Activated T-helper 1 cell treated with anti-CD3 and anti-CD28 coated beads, Interleukin-12 subunit alpha, Interleukin-12 subunit beta, Interleukin-2, Interleukin-4 antibody, amounts not matched to agents 30 ng/mL and 10 ng/mL and 1 ng/mL, durations not matched to agents 14 hours and 24 hours and 36 hours (primary cell): Measurements from ENCODE around the gene COG6. TPM values are rescaled to one million over a fixed set of nuclear protein-coding genes. Genes with fewer than 3 reads are reported as not detected.

ENCODE experiments used
- DNase-seq: peaks from one replicate; pipeline ENCODE4 v3.0.0; 2021; ENCODE audit warnings: low spot score
- H3K27ac Mint-ChIP-seq: one replicate; pipeline ENCODE4 v1.8.0; 2021; ENCODE audit warnings: mild to moderate bottlenecking, mixed read lengths
- H3K27me3 Mint-ChIP-seq: one replicate; pipeline ENCODE4 v1.8.0; 2022; ENCODE audit warnings: mild to moderate bottlenecking, moderate library complexity, mixed read lengths; ENCODE audit not compliant: insufficient read depth
- H3K36me3 Mint-ChIP-seq: one replicate; pipeline ENCODE4 v1.8.0; 2021; ENCODE audit warnings: low read depth, mixed read lengths
- H3K4me1 Mint-ChIP-seq: one replicate; pipeline ENCODE4 v1.8.0; 2021; ENCODE audit warnings: low read depth, mixed read lengths
- H3K4me3 Mint-ChIP-seq: one replicate; pipeline ENCODE4 v1.8.0; 2021; ENCODE audit warnings: mild to moderate bottlenecking, moderate library complexity, mixed read lengths
- H3K9me3 Mint-ChIP-seq: one replicate; pipeline ENCODE4 v1.8.0; 2021; ENCODE audit warnings: mixed read lengths
- intact Hi-C: fragments of 100-400 bp; cut with micrococcal nuclease; formaldehyde crosslinking; loops from one replicate; pipeline ENCODE4 v1.15.1; 2024
- total RNA-seq: library from RNA; stranded (reverse); gene quantifications from 2 replicates; pipeline ENCODE4 v1.2.3, GENCODE V29; 2022

Gene COG6
- total RNA-seq, 1 donor from 2014 or later: 31.8 TPM

DNA sequence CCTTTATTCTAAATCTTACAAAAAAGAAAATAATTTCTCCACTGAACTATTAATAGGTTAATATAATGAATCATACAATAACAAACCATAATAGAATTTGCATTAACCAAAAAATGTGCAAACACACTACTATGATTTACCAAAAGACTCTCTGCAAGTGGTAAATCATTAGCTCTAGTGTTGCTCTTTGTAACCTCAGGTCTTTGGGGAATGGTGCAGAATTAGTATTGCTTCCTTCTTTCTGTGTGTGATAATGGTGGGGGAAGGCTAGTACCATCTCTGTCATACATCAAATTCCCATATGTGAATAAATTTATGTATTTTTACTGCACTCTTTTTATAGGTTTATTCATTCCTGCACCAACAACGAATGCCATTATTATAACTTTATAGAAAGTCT is 105.1 kb downstream of the COG6 start:
- Mint-ChIP-seq H3K4me1 (no peaks in the 10 kb centered on the region), H3K9me3 (no peaks in the 10 kb centered on the region), H3K36me3 (no peaks in the 10 kb centered on the region), H3K27me3 (no peaks in the 10 kb centered on the region), H3K4me3 (no peak overlapping the region), H3K27ac (no peak overlapping the region)
- DNase-seq: no peak
- intact Hi-C loops: no loop called here

DNA sequence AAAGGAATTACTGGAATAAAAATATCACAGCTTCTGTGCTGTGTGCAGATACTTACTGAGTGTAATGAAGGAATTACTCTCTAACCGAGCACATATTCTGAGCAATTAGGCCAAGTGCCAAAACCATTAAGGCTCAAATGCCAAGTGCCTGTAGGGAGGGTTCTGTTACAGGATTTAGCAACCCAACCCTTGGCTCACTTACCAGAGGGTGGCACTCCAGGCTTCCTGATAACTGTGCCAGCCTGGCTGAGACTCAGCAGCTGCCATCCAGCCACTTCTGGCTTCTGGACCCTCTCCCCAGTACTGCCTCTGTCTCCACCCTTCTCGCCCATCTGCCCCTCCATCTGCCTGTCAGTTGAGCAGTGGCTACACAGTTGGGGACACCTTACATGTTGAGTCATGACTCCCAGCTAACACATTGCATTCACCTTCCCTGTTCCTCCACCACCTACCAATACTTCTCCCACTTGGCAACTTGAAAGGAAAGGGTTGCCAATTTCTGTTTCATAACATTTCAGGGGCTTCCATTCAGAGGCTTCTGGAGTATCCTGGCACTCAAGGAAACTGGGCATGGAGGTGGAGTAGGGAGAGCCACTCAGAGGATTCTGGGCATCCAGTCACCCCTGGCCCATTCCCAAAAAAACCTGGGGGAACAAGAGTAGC is 110.5 kb downstream of the COG6 start:
- Mint-ChIP-seq H3K27ac (no peak overlapping the region), H3K4me3 (no peak overlapping the region), H3K9me3 (no peaks in the 10 kb centered on the region), H3K27me3 (no peaks in the 10 kb centered on the region), H3K36me3 (no peaks in the 10 kb centered on the region), H3K4me1 (no peaks in the 10 kb centered on the region)
- DNase-seq: no peak
- intact Hi-C loops: loop anchor here (1.0 kb wide), 1 partner anchor 917 kb away; no protein-coding TSS in a partner anchor

DNA sequence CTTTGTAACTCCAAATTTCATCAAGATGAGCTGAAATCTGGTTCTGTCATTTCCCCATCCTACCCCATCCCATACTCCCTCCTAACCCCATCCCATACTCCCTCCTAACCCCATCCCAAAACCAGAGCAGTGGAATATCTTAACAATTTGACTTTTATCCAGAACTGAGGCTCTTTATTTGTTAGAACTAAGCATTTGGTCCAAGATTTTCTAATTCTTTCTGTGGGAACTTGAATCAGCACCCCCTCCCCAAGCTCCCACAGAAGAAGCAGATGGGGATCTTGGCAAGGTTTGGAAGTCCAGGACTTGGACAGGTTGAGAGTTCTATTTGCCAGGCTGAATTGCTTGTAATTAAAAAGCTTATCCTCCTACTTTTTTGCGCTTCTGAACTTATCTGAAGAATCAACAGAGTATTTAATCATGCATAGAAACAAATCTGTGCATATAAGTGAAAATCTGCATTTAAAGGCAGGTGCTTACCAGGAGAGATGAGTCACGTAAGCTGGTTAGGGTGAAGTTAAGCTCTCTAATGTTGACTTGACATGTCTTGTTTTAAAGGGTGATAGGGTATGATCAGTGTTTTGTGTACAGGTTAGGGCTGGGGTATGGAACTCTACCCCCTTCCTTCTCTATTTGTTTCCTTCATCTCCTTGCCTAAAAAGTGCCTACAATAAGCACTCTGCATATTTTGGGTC is 111.1 kb downstream of the COG6 start:
- H3K27me3 Mint-ChIP-seq: no peaks in the 10 kb centered on the region
- H3K27ac Mint-ChIP-seq: no peak overlapping the region
- H3K36me3 Mint-ChIP-seq: no peaks in the 10 kb centered on the region
- no peak for DNase-seq
- intact Hi-C loops: loop anchor here (1.0 kb wide), 1 partner anchor 917 kb away; no protein-coding TSS in a partner anchor
- H3K9me3 Mint-ChIP-seq: no peaks in the 10 kb centered on the region
- no peaks in the 10 kb centered on the region for H3K4me1 Mint-ChIP-seq
- H3K4me3 Mint-ChIP-seq: no peak overlapping the region

DNA sequence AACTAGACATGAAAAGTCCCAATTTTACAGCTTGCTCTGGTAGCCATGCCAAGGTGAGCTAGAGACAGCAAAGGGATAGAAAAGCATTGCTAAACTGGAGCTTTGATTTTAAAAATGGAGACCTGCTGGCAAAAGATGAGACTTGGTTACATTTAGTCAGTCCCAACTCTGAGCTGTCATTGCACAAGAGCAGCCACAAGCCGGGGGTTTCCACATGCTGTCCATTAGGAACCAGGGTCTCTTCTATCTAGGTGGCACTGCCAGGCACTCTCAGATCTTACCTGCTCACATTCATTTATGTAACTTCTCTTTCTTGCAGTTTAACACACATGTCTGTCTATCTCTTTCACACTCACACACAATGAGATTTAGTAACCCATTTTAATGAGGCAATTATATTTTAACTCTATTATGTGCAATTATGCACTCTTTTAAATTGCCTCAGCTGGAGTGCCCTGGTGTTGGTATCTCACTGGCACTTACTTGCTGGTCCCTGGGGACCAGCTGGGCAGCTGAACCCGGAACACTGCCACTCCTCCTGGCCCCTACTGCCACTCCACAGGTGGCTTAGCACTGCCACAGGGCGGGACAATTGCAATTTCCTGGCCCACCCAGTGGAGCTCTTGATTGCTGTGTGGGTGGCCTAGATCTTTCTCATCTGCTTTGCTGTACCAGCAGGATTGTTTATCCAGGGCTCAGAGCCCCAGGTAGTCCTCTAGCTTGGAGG is 112.5 kb downstream of the COG6 start:
- H3K4me3 Mint-ChIP-seq: no peak overlapping the region
- no peaks in the 10 kb centered on the region for H3K36me3 Mint-ChIP-seq
- no peak overlapping the region for H3K27ac Mint-ChIP-seq
- intact Hi-C loops: no loop called here
- no peak for DNase-seq
- H3K27me3 Mint-ChIP-seq: no peaks in the 10 kb centered on the region
- no peaks in the 10 kb centered on the region for H3K9me3 Mint-ChIP-seq
- no peaks in the 10 kb centered on the region for H3K4me1 Mint-ChIP-seq

DNA sequence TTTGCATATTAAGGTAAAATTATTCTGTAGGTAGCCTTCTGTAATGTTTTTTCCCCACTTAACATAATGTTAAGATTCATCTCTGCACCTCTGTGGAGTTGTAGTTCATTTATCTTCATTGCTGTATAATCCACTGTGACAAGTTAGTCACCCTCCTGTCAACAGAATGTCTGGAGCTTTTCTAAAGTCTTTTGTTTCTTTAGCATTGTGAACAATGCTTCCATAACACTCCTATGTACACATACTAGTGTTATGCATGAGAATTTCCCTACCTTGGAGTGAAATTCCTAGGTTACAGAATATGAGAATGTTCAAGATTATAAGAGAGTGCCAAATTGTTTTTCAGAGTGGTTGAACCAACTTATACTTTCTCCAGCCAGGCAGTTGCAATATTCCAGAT is 113.5 kb downstream of the COG6 start:
- Mint-ChIP-seq H3K27me3 (no peaks in the 10 kb centered on the region), H3K4me3 (no peak overlapping the region), H3K36me3 (no peaks in the 10 kb centered on the region), H3K9me3 (no peaks in the 10 kb centered on the region), H3K27ac (no peak overlapping the region), H3K4me1 (no peaks in the 10 kb centered on the region)
- intact Hi-C loops: no loop called here
- DNase-seq: no peak

DNA sequence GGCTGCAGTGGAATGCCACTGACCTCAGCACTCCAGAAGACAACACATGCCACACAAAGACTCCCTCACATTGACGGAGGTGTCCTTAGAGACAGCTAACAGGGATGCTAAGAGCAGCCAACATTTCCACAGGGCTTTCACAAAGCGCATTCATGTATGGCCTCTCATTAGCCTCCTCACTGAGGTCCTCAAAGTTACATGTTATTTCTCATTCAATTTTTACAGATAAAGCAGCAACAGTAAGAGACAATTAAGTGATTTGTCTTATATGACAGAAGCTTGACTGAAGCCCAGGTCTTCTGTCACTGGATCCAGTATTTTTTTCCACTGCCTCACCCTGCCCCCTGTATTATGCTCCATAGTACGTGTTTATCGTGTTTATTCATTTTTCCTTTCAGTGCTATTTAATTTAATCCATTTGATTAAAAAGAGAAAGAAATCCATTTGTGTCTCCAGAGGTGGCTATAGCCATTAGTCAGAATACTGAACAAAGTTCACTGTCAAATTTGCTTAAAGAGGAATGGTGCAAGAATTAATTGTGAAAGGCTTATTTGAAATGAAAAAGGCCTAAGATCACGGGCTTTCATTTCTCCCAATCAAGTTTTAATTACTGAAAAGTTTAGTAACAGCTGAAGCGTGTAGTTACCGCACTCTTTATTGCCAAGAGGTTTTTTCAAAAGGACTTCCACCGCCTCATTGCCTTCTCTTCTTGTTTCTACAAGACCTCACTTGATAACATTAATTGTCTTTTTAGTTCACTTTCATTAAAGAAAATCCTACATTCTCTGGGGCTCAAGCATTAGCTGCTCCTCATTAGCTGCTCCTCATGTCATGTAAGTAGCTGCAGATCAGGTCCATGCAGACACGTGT is 115.0 kb downstream of the COG6 start:
- H3K4me1 Mint-ChIP-seq: no peaks in the 10 kb centered on the region
- DNase-seq: no peak
- intact Hi-C loops: loop anchor here (10.0 kb wide), 1 partner anchor 1426 kb away; the partner anchor contains the start of gene UFM1
- H3K36me3 Mint-ChIP-seq: no peaks in the 10 kb centered on the region
- no peak overlapping the region for H3K27ac Mint-ChIP-seq
- no peaks in the 10 kb centered on the region for H3K27me3 Mint-ChIP-seq
- H3K4me3 Mint-ChIP-seq: no peak overlapping the region
- no peaks in the 10 kb centered on the region for H3K9me3 Mint-ChIP-seq

DNA sequence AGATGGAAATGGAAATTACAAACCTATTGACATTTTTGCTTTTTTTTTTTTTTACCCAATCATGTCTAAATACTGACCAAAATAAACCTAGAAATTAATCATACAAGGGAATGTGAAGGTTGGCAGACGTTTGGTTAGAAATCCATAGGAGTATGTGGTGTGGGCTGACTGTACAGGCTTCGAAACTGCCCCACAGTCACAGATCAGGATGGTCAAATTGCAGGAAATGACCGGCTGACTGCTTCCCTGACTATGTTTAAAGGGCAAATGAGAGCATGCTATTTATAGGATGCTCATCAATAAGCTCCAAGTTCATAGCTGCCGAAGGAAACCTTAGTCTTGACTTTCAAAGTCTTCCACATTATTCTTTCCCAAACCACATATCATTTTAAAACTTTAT is 118.4 kb downstream of the COG6 start:
- intact Hi-C loops: loop anchor here (10.0 kb wide), 1 partner anchor 1429 kb away; the partner anchor contains the start of gene UFM1

DNA sequence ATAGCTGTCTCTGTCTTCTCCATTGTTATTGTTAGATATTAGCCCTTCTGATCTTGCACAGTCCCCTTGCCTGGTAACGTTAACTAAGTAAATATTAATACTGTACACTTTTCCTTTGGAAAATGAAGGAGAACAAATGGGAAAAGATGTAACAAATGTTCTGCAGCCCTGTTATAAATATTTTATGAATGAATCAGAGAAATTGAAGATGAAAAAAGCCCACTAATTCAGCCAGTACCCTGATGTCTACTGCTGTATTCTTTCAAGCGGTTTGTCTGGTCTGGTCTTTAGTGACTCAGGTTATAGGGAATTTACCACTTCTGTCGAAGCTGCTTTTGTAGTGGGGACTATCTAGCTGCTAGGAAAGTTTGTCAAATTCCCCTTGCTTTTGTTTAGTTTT is 121.0 kb downstream of the COG6 start:
- H3K27ac Mint-ChIP-seq: peak overlapping the region; percentile 91
- H3K4me1 Mint-ChIP-seq: peaks cover 43% of the 10 kb centered on the region
- H3K36me3 Mint-ChIP-seq: peaks cover 4% of the 10 kb centered on the region
- peaks cover 18% of the 10 kb centered on the region for H3K9me3 Mint-ChIP-seq
- intact Hi-C loops: loop anchor here (1.0 to 10.0 kb wide), 15 partner anchors 46 to 1432 kb away; partner anchors contain the start of gene UFM1
- H3K27me3 Mint-ChIP-seq: no peaks in the 10 kb centered on the region
- peak overlapping the region; percentile 3 for H3K4me3 Mint-ChIP-seq
- no peak for DNase-seq

More for the DNA sequence above, 118.4 kb downstream of the COG6 start:
- H3K27me3 Mint-ChIP-seq: no peaks in the 10 kb centered on the region
- H3K9me3 Mint-ChIP-seq: peaks cover 18% of the 10 kb centered on the region
- no peak overlapping the region for H3K27ac Mint-ChIP-seq
- no peak for DNase-seq
- H3K4me3 Mint-ChIP-seq: no peak overlapping the region
- peaks cover 4% of the 10 kb centered on the region for H3K36me3 Mint-ChIP-seq
- H3K4me1 Mint-ChIP-seq: peaks cover 31% of the 10 kb centered on the region

DNA sequence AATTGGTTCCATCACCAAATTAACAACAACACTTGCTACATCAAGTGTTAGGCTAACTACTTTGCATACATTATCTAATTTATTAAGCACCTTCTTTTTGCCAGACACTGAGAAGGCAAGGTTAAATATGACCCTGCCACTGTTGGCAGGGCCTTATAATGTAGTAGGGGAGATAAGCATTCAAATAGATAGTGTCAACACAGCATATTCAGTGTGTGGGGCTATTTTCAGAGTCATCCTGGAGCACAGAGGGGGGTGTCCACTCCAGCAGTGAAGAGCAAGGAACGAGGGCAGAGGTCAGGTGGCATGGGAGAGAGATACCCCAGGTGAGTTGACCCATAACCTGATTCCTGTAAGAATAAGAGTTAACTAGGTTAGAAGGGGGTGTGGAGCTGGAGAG is 121.6 kb downstream of the COG6 start:
- Mint-ChIP-seq H3K4me3 (peak overlapping the region; percentile 45), H3K27ac (peak overlapping the region; percentile 91), H3K4me1 (peaks cover 46% of the 10 kb centered on the region), H3K27me3 (no peaks in the 10 kb centered on the region), H3K9me3 (peaks cover 18% of the 10 kb centered on the region), H3K36me3 (peaks cover 4% of the 10 kb centered on the region)
- intact Hi-C loops: loop anchor here (1.0 to 10.0 kb wide), 20 partner anchors 10 to 1432 kb away; partner anchors contain the start of gene UFM1
- DNase-seq: no peak

DNA sequence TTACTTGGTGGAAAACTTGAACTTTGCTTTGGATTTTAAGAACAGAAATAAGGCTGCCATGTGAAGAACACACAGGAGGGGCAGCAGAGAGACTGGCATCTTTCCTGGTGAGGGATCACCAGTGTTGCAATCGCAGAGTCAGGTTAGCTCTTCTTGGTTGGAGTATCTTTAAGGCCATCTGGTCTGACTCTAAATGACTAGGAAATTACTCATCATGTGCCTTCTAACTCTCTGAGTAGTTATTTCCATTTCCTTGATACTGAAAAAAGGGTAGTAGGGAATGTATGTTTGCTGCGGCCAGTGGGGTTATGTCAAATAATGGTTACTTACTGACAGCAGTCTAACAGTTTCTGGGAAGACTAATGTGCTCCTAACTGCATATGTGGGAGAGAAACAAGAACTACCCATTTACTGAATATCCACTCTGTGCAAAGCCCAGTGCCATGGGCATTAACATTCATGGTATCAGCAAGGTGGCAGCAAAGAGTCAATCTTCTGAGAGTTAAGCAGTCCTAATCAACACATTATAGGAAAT is 122.1 kb downstream of the COG6 start:
- peak overlapping the region; percentile 45 for H3K4me3 Mint-ChIP-seq
- H3K27ac Mint-ChIP-seq: peak overlapping the region; percentile 91
- peak; percentile 16 for DNase-seq
- intact Hi-C loops: loop anchor here (1.0 to 10.0 kb wide), 21 partner anchors 10 to 1433 kb away; partner anchors contain the start of gene UFM1
- H3K4me1 Mint-ChIP-seq: peaks cover 50% of the 10 kb centered on the region
- H3K36me3 Mint-ChIP-seq: peaks cover 4% of the 10 kb centered on the region
- no peaks in the 10 kb centered on the region for H3K27me3 Mint-ChIP-seq
- H3K9me3 Mint-ChIP-seq: peaks cover 18% of the 10 kb centered on the region

DNA sequence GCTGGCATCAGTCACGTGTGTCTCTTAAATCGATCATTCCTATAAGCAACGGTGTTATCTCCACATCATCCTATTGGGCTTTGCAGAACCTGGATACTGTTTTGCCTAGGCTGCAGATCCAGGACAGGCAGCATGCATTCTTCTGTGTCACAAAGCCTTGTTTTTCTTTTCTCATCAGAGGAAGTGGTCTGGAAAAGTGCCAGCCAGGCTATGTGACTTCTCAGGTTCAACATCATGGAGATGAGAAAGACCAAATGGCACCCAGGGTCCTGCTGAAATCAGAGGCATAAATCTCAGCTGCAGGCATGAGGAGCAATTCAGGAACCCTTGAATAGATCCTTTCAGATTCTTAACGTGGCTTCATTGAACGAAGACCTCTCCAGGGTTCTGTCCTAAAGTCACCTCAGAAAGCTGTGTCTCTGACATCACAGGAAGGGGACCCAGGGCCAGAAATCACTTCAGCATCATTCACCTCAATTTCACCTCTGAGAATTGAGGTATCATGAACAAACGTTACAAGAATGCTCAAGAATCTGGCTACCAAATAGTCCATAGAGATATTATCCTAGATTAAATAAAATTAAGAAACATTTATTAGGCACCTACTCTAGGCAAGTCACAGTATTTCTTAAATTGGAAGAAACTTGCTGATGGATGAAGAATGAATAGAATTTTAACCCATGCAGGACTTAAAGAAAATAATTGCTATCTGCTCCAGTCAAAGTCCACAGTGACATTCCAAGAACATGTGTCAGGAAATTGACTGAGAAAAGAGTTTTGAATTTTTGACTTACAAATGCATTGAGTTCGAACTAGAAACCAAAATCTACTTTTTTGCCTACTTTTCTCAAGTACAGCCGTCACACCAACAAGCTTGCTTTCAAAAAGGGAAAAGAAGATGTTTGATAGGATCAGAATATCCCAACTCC is 124.1 kb downstream of the COG6 start:
- Mint-ChIP-seq H3K27me3 (no peaks in the 10 kb centered on the region), H3K4me3 (no peak overlapping the region), H3K27ac (no peak overlapping the region), H3K36me3 (peaks cover 4% of the 10 kb centered on the region), H3K4me1 (peaks cover 50% of the 10 kb centered on the region), H3K9me3 (peaks cover 18% of the 10 kb centered on the region)
- intact Hi-C loops: loop anchor here (5.0 to 10.0 kb wide), 6 partner anchors 43 to 1435 kb away; partner anchors contain the start of gene UFM1
- DNase-seq: no peak
